Measurements from ENCODE around the gene DNAJA4.

GRCh38 chr15:78233496-78233895, 30.9 kb upstream of the DNAJA4 start:
- TF ChIP-seq POLR2A (IDR thresholded peaks at IDR 0.05) (no peak), CTCF (IDR thresholded peaks at IDR 0.05) (no peak), POLR2AphosphoS5 (IDR thresholded peaks at IDR 0.05) (no peak)
